Raji (cell line): Measurements from ENCODE around the gene PHF21B.

Experiments
- POLR2A ChIP-seq: IDR thresholded peaks from 2 replicates; pipeline ENCODE4 v1.6.1; 2011; ENCODE audit warnings: low read depth, low read length, control low read depth; ENCODE audit not compliant: insufficient read depth

Gene PHF21B

DNA sequence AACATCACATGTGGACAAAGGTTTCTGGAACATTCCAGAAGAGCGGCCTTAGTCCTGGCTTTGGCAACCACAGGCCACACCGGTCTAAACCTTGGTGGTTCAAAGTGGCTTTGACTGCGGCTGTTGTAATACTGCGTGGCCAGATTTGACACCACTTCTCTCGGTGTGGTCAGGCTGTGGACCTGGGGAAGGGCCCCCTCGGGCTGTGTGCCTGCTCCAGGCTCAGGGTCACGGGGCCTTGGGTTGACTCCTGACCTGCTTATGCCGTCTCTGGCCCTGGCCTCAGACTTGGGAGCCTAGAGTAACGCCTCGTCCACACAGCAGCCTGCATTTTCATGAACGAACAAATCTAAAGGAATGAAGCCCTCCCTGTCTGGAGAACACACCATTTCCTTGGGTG is 118.0 kb downstream of the PHF21B start:
- no peak for TF ChIP-seq POLR2A

DNA sequence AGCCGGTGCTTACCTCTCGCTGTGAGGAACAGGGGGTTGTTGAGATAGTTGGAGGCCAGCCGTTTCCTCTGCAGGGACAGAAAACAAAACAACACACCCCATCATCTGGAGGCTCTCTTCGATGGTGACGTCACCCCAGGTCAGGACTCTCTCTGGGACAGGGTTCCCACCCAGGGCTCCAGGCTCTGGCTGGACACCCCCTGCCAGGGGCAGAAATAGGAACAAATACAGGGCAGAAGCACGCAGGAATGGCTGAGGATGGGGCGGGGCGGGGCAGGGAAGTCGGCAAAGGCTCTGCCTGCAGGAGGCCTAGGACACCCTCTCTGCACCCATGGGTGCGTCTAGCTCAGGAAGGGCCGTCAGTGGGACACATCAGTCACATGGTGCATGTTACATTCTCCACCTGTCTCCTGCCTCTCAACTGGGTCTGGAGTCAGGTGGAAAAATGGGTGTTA is 118.5 kb downstream of the PHF21B start:
- no peak for TF ChIP-seq POLR2A

DNA sequence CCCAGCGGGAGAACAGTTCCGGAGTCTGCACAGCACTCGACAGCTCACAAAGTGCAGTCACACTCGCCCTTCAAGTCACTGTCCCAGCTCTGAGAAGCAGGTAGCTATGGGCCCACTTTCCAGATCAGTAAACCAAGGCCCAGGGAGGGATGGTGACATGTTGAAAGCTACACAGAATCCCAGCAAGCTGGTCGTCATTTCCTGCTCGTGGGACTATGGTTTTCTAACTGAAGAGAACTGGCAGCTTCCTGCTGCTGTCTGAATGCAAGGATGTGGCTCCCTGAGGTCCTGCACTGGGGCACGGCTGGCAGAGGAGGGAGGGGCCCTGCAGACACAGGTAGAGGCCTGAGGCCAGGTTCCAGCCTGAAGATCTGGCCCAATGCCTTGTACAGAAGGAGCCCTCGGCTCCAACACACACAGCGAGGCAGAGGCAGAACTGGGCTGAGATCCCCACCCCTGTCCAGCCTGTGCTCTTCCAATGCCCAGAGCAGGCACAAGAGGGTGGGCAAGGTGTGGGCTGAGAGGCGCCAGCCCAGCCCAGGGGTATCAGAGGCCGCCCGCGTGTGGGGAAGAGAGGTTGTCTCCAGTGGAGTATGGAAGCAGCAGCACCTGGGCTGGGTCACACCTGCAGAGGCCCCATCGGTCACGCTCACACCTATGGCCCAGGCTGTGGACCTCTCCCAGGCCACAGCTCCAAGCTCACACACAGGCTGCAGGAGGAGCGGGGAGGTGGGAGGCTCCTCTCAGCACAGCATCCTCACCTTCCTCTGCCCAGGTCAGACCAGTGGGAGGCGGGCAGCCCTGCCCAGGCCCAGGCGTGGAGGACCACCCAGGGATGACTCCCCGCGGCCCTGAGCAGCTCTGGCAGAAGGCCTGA is 119.2 kb downstream of the PHF21B start:
- TF ChIP-seq POLR2A: no peak

DNA sequence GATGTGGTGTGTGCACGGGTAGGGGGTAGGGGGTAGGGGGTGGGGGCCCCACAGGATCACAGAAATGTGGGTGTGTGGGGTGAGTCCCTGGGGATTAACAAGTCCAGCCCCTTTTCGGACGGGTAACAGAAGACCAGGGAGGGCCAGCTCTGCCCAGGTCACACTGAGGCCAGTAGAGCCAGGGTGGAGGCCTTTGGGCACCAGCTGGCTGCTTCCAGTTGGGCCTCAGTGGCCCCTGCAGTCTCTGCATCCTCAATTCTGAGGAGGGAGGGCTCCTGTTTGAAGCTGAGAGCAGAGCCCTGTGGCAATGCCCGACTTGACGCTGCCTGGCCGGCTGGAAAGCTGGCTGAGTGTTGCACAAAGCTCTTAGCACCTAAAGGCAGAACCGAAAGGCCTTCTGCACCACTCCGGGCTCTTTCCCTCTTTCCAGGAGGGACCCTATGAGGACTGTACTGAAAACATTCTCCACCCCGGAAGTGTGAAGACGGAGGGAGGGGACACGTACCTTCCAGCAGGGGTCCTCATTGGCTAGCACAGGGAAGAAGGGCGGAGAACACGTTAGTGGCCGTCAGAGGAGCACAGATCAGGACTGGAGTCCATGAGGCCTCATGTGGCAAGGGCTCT is 120.4 kb downstream of the PHF21B start:
- no peak for TF ChIP-seq POLR2A

DNA sequence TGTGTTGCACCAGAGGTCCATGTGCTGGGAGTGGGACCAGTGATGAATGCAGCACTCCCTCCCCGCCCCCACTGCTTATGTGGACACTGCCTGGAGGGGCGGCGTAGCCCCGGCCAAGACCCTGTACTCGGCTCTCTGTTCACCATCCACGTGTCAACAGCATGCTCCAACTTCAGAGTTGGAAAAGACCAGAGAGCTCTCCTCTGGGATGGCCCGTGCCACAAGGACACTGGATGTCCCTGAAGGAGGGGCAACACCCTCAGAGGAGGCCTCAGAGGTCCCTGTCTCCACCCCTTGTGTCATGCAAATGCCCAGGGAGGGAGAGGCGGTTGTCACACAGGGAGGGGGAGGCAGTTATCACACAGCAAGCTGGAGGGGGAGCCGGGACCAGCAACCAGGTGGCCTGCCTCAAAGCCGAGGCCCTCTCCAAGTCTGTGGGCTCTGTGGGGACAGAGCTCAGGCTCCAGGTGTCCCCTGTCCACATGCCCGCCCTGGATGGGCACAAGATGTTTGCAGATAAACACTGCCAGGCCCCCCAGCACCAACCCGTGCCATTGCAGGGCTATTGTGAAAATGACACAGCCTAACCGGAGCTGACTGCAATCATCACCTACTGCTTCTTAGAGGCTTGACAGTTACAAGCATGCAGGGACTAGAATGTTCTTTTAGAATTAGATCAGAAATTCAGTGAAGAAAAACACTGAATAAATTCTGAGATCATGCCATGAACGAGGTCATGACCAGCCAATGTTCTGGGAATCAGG is 121.1 kb downstream of the PHF21B start:
- no peak for TF ChIP-seq POLR2A

DNA sequence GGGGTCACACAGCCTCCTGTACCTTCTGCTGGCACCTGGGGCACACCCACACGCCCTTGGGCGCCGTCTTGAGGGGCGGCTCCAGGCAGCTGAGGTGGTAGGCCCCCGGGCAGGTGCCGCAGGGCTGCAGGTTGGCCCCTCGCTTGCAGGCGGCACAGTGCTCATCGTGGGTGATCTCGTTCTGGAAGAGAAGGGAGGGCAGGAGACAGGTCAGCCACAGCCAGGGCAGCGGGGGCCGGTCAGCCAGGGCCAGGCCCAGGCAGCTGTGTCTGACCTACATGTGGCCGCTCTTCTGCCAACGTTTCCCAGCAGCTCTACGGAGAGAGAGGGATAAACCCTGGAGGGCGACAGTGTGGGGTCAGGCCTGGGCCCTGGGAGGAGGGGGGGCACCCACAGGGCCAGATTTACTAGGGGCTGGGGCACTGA is 121.9 kb downstream of the PHF21B start:
- TF ChIP-seq POLR2A: no peak

DNA sequence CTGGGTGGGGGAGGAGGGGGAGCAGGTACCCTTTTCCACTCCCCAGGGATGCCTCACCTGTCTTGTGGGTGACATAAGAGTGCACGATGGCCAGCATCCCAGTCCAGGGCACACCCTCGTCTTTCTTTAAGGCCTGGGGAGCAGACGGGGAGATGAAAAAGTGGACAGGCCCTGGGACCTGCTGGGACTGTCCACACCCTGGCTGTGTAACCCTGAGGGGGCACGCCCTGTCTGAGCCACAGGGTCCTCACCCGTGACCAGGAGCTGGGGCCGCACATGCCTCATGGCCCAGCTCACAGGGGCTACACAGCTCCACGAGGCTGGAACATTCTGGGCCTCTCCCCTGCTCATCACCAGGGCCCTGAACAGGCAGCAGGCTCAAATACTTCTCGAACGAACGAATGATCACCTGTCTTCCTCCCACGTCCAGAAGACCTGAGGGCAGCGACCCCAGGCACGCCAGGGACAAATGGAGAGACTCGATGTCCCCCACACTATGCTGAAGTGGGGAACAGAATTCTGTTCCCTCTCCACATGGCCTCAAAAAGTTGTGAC is 123.9 kb downstream of the PHF21B start:
- no peak for TF ChIP-seq POLR2A

DNA sequence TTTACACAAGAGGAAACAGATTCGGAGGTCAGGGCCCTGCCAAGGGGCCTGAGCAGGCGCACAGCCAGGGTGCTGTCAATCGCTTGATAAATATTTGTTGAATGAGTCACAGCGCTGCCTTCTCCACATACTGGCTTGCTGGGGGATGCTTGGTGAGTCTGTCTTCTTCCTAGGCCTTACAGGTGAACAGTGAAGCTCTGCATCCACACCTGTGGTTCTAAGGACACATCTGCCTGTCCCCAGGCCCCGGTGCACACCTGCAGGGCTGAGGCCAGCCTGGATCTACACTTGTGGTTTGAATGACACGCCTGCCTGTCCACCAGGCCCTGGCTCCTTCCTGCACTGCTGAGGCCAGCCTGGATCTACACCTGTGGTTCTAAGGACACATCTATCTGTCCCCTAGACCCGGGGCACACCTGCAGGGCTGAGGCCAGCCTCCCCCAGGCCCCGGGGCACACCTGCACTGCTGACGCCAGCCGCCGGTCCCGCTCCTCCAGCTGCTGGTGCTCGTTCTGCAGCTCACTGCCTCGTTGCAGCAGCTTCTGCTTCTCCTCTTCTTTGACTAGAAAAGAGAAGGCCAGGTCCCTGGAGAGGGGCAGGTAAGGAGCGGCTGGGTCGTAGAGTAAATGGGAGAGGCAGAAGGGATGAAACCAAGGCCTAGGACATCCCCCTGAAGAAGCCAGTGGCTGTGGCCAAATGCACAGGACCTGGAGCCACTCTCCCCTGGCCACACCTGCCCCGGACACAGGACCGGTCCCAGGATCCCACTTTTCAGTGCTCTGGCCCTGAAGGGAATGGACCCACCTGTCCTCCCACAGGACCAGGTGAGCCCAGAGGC is 124.6 kb downstream of the PHF21B start:
- TF ChIP-seq POLR2A: no peak

DNA sequence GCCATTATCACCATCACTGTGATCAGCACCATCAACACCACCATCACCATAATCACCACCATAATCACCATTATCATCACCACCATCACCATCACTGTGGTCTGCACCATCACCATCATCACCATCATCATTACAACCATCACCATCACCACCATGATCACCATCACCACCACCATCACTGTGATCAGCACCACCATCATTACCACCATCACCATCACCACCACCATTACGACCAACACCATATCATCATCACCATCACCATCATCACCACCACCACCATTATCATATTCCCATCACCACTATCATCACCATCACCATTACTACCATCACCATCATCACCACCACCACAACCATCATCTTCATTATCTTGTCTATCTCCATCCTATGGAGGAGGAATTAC is 125.2 kb downstream of the PHF21B start:
- TF ChIP-seq POLR2A: no peak

DNA sequence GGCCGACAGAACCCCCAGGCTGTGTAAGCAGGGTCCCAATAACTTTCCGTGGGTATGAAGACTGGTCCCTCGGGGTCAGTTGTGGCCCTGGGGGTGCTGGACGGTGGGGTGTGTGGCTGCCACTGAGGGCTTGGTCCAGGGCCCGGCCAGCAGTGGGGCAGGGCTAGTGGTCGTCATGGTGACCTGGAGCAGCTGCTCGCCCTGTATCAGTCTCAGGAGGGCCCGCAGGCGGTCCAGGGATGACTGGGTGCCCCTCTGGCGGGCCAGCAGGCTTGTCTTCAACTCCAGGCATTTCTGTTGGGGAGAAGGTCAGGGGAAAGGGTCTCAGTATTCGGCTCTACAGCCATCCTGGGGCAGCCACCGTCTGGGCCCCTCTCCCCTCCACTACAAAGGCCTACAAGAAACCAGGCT is 126.8 kb downstream of the PHF21B start:
- no peak for TF ChIP-seq POLR2A

DNA sequence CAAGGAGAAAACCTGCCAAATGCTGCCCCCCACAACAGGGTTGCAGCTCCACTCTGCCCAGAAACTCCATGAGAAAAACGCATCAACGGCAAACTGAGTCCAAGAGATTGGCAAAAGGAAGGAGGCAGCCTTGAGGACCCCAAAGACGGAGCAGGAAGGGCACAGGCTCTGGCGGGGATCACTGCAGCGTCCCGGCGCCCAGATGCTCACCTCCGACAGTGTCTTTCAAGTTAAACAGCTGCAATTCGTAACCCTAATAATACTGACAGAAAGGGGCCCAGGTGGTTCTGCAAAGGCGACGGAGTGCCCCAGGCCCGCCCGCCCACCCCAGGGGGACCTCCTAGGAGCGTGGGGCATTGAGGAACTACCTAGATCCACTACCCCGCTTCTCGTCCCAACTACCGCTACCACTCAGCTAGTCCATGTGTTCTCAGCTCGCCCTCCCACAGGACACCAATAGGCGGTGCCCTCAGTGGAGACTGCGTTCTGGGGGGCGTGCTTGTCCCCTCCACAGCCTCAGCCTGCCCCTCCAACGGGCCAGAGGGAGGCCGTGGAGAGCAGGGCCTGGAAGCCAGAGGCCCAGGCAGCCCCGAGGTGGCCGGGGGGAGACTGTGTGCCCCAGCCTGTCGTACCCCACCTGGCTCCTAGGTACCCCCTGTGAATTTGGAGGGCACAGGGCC is 127.4 kb downstream of the PHF21B start:
- no peak for TF ChIP-seq POLR2A

DNA sequence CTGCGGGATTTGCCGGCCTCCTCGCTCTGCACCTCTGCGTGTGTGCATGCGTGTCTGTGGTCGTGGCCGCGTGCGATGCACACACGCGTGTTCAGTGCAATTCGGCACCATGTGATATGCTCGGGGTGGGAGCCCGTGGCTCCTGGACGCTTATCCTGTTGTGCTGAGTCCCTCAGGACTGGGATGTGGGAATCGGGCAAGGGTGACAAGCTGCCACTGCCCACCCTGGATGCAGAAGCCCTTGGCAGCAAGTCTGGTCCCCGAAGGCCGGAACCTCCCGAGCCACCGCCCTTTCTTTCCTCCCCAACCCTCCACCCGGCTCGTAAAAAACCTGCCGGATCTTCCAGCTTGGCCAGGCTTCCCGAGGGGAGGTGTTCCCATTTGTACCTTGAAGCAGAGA is 128.2 kb downstream of the PHF21B start:
- no peak for TF ChIP-seq POLR2A

DNA sequence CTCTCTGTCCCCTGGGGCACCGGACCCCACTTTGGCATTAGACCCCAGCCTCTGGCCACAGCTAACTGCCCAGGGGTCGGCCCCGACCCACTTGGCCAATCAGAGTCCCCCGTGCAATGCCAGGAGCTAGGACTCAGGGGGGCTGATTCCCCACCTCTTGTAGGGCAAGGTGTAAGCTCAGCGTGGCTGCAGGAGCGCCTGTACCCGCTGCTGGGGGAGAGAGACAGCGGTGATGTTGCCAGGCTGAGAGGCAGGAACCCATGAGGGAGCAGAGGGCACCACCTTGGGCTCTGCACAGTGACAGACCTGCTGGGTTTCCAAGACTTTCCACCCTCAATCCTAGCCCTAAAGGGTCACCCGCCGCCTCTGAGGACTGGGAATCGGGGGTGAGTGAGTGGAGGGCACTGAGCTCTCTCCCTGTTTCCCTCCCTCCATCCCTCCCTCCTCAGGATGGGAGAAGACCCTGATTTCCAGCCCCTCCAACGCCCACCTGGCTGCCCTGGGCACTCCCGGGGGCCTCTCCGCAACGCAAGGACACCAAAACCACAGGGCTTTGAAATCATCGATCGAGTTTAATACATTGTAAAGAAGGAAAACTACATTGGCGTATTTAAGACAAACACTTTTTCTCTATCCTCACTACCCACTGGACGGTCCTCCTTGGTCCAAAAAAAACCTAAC is 129.1 kb downstream of the PHF21B start:
- TF ChIP-seq POLR2A: no peak
